GM12878 (cell line): ENCODE results near the gene SMIM44. TPM values are rescaled to one million over a fixed set of nuclear protein-coding genes. Genes with fewer than 3 reads are reported as not detected.

Experiments used
- ATAC-seq: fragments of 200-7000 bp; cut with Tn5 transposase; 3 replicates; pipeline ENCODE4 v1.9.1; 2020; ENCODE audit warnings: mild to moderate bottlenecking, moderate library complexity
- BruUV-seq: library from RNA; stranded (reverse); fragments of 400-500 nt; replicated peaks from 2 replicates; lab custom pipeline; 2021; lab: Mats Ljungman, UMichigan
- CTCF ChIA-PET: fragments of 300-600 bp; sonication (Branson Sonifier 250); formaldehyde crosslinking; extraction: SDS; loops from one replicate; lab custom pipeline; 2021; ENCODE audit warnings: inconsistent platforms; lab: Yijun Ruan, JAX
- POLR2A ChIA-PET: fragments of 350-600 bp; formaldehyde crosslinking; extraction: SDS; loops from one replicate; lab custom pipeline; 2021; ENCODE audit warnings: inconsistent platforms; lab: Charles Lee
- RAD21 ChIA-PET: fragments of 300-600 bp; sonication (Branson Sonifier 250); formaldehyde crosslinking; loops from one replicate; lab custom pipeline; 2023; ENCODE audit warnings: antibody characterized with exemption; ENCODE audit not compliant: unreplicated experiment; lab: Charles Lee
- SMC1A ChIA-PET: fragments of 300-600 bp; sonication (Branson Sonifier 250); formaldehyde crosslinking; loops from one replicate; lab custom pipeline; 2023; ENCODE audit not compliant: unreplicated experiment, uncharacterized antibody; lab: Charles Lee
- DNase-seq: peaks from one replicate; pipeline ENCODE4 v3.0.0-alpha.2; 2011; ENCODE audit warnings: low read depth, low spot score
- FAIRE-seq: peaks from 3 replicates; lab custom pipeline; 2011; peaks lifted over from hg19 to GRCh38; lab: Jason Lieb, UNC
- H2AFZ ChIP-seq: 2 replicates; pipeline ENCODE4 v1.6.0; 2011; ENCODE audit warnings: low read depth, low read length, control low read depth; ENCODE audit not compliant: control insufficient read depth
- H3K27ac ChIP-seq: 2 replicates; pipeline ENCODE4 v1.5.1; 2011; ENCODE audit warnings: control low read depth; ENCODE audit not compliant: control insufficient read depth, insufficient read depth
- H3K27me3 ChIP-seq, 2 experiments: replicated peaks in 1 of 2; 2 replicates each; pipeline versions ENCODE4 v1.6.0 to v1.6.1; 2011; ENCODE audit warnings: low read length in 1 of 2; ENCODE audit not compliant: control insufficient read depth in 2 of 2, insufficient read depth in 2 of 2
- H3K36me3 ChIP-seq, 2 experiments: 2 replicates each; pipeline ENCODE4 v1.5.1; 2011; ENCODE audit warnings: low read length in 1 of 2; ENCODE audit not compliant: control insufficient read depth in 2 of 2, insufficient read depth in 2 of 2
- H3K4me1 ChIP-seq: 2 replicates; pipeline ENCODE4 v1.6.1; 2011; ENCODE audit warnings: mild to moderate bottlenecking, low read length, moderate library complexity, mixed read lengths; ENCODE audit not compliant: control insufficient read depth, insufficient read depth
- H3K4me2 ChIP-seq: 2 replicates; pipeline ENCODE4 v1.6.0; 2011; ENCODE audit warnings: control low read depth; ENCODE audit not compliant: control insufficient read depth, insufficient read depth
- H3K4me3 ChIP-seq: fragments of 200-600 bp; sonication (generic); 2 replicates; pipeline ENCODE4 v1.5.1; 2016
- H3K79me2 ChIP-seq: 2 replicates; pipeline ENCODE4 v1.6.0; 2011; ENCODE audit warnings: low read length; ENCODE audit not compliant: control insufficient read depth, insufficient read depth
- H3K9ac ChIP-seq: 2 replicates; pipeline ENCODE4 v1.8.0; 2011; ENCODE audit warnings: low read length, control low read depth, mixed read lengths; ENCODE audit not compliant: control insufficient read depth, insufficient read depth
- H3K9me3 ChIP-seq: replicated peaks from 3 replicates; pipeline ENCODE4 v1.5.1; 2011; ENCODE audit warnings: mild to moderate bottlenecking, low read length; ENCODE audit not compliant: control insufficient read depth, insufficient read depth
- H4K20me1 ChIP-seq: 2 replicates; pipeline ENCODE4 v1.6.0; 2011; ENCODE audit not compliant: control insufficient read depth, insufficient read depth
- BACH1 ChIP-seq: fragments of 450-650 bp; IDR thresholded peaks from 2 replicates; pipeline ENCODE4 v1.6.1; 2017; ENCODE audit warnings: mild to moderate bottlenecking, borderline replicate concordance
- CREB1 ChIP-seq: IDR thresholded peaks from 2 replicates; pipeline ENCODE4 v1.6.1; 2012; ENCODE audit warnings: low read depth, mild to moderate bottlenecking, inconsistent platforms
- IKZF1 ChIP-seq: fragments of 450-650 bp; conservative IDR thresholded peaks from 2 replicates; pipeline ENCODE4 v1.6.1; 2017; ENCODE audit warnings: antibody characterized with exemption, mild to moderate bottlenecking
- JUNB ChIP-seq: IDR thresholded peaks from 2 replicates; pipeline ENCODE4 v1.6.1; 2016; ENCODE audit warnings: antibody characterized with exemption, mild to moderate bottlenecking
- MEF2B ChIP-seq: fragments of 450-650 bp; IDR thresholded peaks from 2 replicates; pipeline ENCODE4 v1.6.1; 2018; ENCODE audit warnings: mild to moderate bottlenecking, moderate library complexity; ENCODE audit not compliant: partially characterized antibody, poor library complexity, severe bottlenecking
- MXI1 ChIP-seq: fragments of 150-350 bp; IDR thresholded peaks from 2 replicates; pipeline ENCODE4 v1.6.1; 2011; ENCODE audit warnings: low read depth, mild to moderate bottlenecking, inconsistent platforms, low read length, improper control_type of control experiment
- PML ChIP-seq: IDR thresholded peaks from 2 replicates; pipeline ENCODE4 v1.6.1; 2012; ENCODE audit warnings: low read length, inconsistent platforms
- PRDM15 ChIP-seq: fragments of 450-650 bp; formaldehyde crosslinking; IDR thresholded peaks from 2 replicates; pipeline ENCODE4 v1.4.0; 2020; ENCODE audit warnings: mild to moderate bottlenecking, moderate library complexity
- STAT3 ChIP-seq: IDR thresholded peaks from 2 replicates; pipeline ENCODE4 v1.6.1; 2011; ENCODE audit warnings: low read depth, low read length, improper control_type of control experiment
- SUZ12 ChIP-seq: fragments of 200-600 bp; sonication (generic); IDR thresholded peaks from one replicate; pipeline ENCODE4 v1.6.1; 2018; ENCODE audit warnings: antibody characterized with exemption, mild to moderate bottlenecking; ENCODE audit not compliant: unreplicated experiment
- YY1 ChIP-seq: IDR thresholded peaks from 2 replicates; pipeline ENCODE4 v1.6.1; 2011; ENCODE audit warnings: low read depth, mild to moderate bottlenecking, low read length
- ZBTB40 ChIP-seq: fragments of 450-650 bp; IDR thresholded peaks from 2 replicates; pipeline ENCODE4 v1.6.1; 2016; ENCODE audit warnings: mild to moderate bottlenecking, moderate library complexity, borderline replicate concordance
- WGBS: methylation state at CpG from one replicate; pipeline ENCODE4 v1.1.6; 2016; ENCODE audit warnings: low lambda C conversion rate; ENCODE audit not compliant: insufficient replicate concordance, insufficient coverage; ENCODE audit errors: missing lambda C conversion rate; 5-methylcytosine and 5-hydroxymethylcytosine counted together
- in situ Hi-C: fragments of 300-500 bp; cut with MboI; formaldehyde crosslinking; loops from 9 replicates; pipeline ENCODE4 v1.14.3; 2018; ENCODE audit warnings: mixed read lengths
- intact Hi-C: fragments of 100-400 bp; cut with micrococcal nuclease; formaldehyde crosslinking; loops from one replicate; pipeline ENCODE4 v1.14.2; 2022; ENCODE audit not compliant: unreplicated experiment
- polyA plus RNA-seq, 11 experiments: library from polyadenylated mRNA; depleted of rRNA in 4 of 11; unstranded in 6 of 11; stranded (reverse) in 5 of 11; fragments of >200 nt; fragmentation: Nextera tagmentation in 4 of 11; fragmentation: Illumina TruSeq in 1 of 11; extraction: Ambion mirVana in 4 of 11; extraction: Trizol in 1 of 11; gene quantifications; 1 replicate in 1 of 11; 2 replicates in 10 of 11; pipeline versions ENCODE4 v1.2.1 to v1.2.3, GENCODE V29; 2011 to 2016; ENCODE audit warnings: inconsistent platforms in 2 of 11, missing spikeins in 2 of 11, low read depth in 1 of 11
- total RNA-seq, 4 experiments: library from RNA; depleted of rRNA in 3 of 4; stranded (reverse); fragments of >200 nt in 3 of 4; fragmentation: Illumina TruSeq in 1 of 4; extraction: Trizol in 1 of 4; gene quantifications; 2 replicates each; pipeline versions ENCODE4 v1.2.1 to v1.2.3, GENCODE V29; 2013 to 2021
- TF ChIP-seq, protein P1 (sequence below): fragments of 450-650 bp; IDR thresholded peaks from 2 replicates; pipeline ENCODE4 v1.6.1; 2014; ENCODE audit warnings: mild to moderate bottlenecking

SMIM44 gene
- total and polyA plus RNA-seq, 10 of the 15 experiments (the other 5 are each of a cell fraction or from before 2014, with no cell fraction given): not detected

GRCh38 chr19:3441986-3442329 lies 41.3 kb downstream of the SMIM44 start:
- no peak for FAIRE-seq
- WGBS: 92% methylated on average over 14 of the region's 14 CpGs
- TF ChIP-seq STAT3 (no peak), YY1 (no peak), ZBTB40 (no peak), MXI1 (no peak), PML (no peak), MEF2B (no peak), CREB1 (no peak), PRDM15 (CRISPR knock-in tag) (no peak), IKZF1 (no peak), JUNB (no peak), SUZ12 (no peak), BACH1 (no peak)
- TF ChIP-seq, protein P1, sequence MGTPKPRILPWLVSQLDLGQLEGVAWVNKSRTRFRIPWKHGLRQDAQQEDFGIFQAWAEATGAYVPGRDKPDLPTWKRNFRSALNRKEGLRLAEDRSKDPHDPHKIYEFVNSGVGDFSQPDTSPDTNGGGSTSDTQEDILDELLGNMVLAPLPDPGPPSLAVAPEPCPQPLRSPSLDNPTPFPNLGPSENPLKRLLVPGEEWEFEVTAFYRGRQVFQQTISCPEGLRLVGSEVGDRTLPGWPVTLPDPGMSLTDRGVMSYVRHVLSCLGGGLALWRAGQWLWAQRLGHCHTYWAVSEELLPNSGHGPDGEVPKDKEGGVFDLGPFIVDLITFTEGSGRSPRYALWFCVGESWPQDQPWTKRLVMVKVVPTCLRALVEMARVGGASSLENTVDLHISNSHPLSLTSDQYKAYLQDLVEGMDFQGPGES: no peak
- Histone ChIP-seq H3K4me1 (no peaks in the 10 kb centered on the region), H3K36me3 (peaks cover 15 to 22% of the 10 kb centered on the region in 2 experiments; a peak in 3 of 4 replicates), H3K9ac (no peak overlapping the region), H3K27me3 (no peaks in the 10 kb centered on the region), H3K27ac (no peak overlapping the region), H3K79me2 (no peaks in the 10 kb centered on the region), H3K4me2 (no peak overlapping the region), H3K9me3 (no peaks in the 10 kb centered on the region), H2AFZ (no peak overlapping the region), H3K4me3 (no peak overlapping the region), H4K20me1 (no peaks in the 10 kb centered on the region)
- ChIA-PET RAD21 (no interaction called here), SMC1A (interaction anchor here (1.0 kb wide), 1 partner anchor 10 kb away, joined by 4 read pairs; no protein-coding TSS in a partner anchor), POLR2A (no interaction called here), CTCF (interaction anchor here (1.0 kb wide), 1 partner anchor 13 kb away, joined by 3 read pairs; no protein-coding TSS in a partner anchor)
- intact Hi-C loops (loop anchor here (5.0 kb wide), 1 partner anchor 115 kb away; no protein-coding TSS in a partner anchor), in situ Hi-C loops (no loop called here)
- no peak for DNase-seq
- no peak for ATAC-seq
- BruUV-seq: no TSS peak
